Esophagus (tissue), 2 donors: ENCODE results near the gene TMEM202. TPM values are rescaled to one million over a fixed set of nuclear protein-coding genes. Genes with fewer than 3 reads are reported as not detected.

Experiments used
- H3K27ac ChIP-seq, 2 donors: one replicate each; pipeline ENCODE4 v1.5.1; 2013; ENCODE audit warnings: low read depth in 2 of 2, mild to moderate bottlenecking in 2 of 2, inconsistent platforms in 1 of 2, low read length in 1 of 2, moderate library complexity in 1 of 2
- H3K27me3 ChIP-seq, 2 donors: one replicate each; pipeline ENCODE4 v1.6.1; 2013; ENCODE audit warnings: low read length in 2 of 2, control low read depth in 1 of 2, mild to moderate bottlenecking in 1 of 2; ENCODE audit not compliant: insufficient read depth in 2 of 2, control insufficient read depth in 1 of 2
- H3K36me3 ChIP-seq, 2 donors: one replicate each; pipeline ENCODE4 v1.6.1; 2013; ENCODE audit warnings: low read length in 1 of 2; ENCODE audit not compliant: control insufficient read depth in 2 of 2, insufficient read depth in 2 of 2
- H3K4me1 ChIP-seq, 2 donors: one replicate each; pipeline ENCODE4 v1.6.1; 2013; ENCODE audit warnings: low read length in 1 of 2; ENCODE audit not compliant: control insufficient read depth in 2 of 2, insufficient read depth in 2 of 2
- H3K4me3 ChIP-seq, 2 donors: one replicate each; pipeline ENCODE4 v1.5.1; 2013; ENCODE audit warnings: low read length in 2 of 2, mild to moderate bottlenecking in 2 of 2, low read depth in 1 of 2, moderate library complexity in 1 of 2
- H3K9me3 ChIP-seq, 2 donors: one replicate each; pipeline ENCODE4 v1.6.1; 2013; ENCODE audit warnings: mild to moderate bottlenecking in 2 of 2, low read depth in 1 of 2, low read length in 1 of 2, moderate library complexity in 1 of 2; ENCODE audit not compliant: control insufficient read depth in 2 of 2, insufficient read depth in 1 of 2
- WGBS, 2 donors: extraction: QIAGEN DNeasy Blood & Tissue Kit; methylation state at CpG; one replicate each; pipeline ENCODE4 v1.1.7; 2013; 5-methylcytosine and 5-hydroxymethylcytosine counted together
- polyA plus RNA-seq, 2 donors: library from polyadenylated mRNA; stranded (reverse); fragments of 200-250 nt; gene quantifications; one replicate each; pipeline ENCODE4 v1.2.3, GENCODE V29; 2013
- donor health status: healthy with polysubstance abuse.
- donor health status: Bipolar disorder and iron deficiency.

Gene TMEM202
- polyA plus RNA-seq = not detected

GRCh38 chr15:72397796-72398588 is at the start of gene TMEM202:
TMEM202 (plus strand) TSS chr15:72398305; CDS start chr15:72398327, 22 bp downstream.
- Histone ChIP-seq H3K9me3 (no peaks in the 10 kb centered on the region), H3K27ac (no peak within 1 kb of the TSS), H3K4me3 (no peak within 1 kb of the TSS), H3K27me3 (no peaks in the 10 kb centered on the region), H3K36me3 (no peaks in the 10 kb centered on the region), H3K4me1 (no peaks in the 10 kb centered on the region)
- 69 to 72% methylated on average over 4 of the region's 4 CpGs for WGBS, 2 donors

GRCh38 chr15:72353266-72353665 is 44.8 kb upstream of the TMEM202 start:
- no peak overlapping the region for H3K4me3 ChIP-seq
- no peaks in the 10 kb centered on the region for H3K9me3 ChIP-seq
- H3K27me3 ChIP-seq = no peaks in the 10 kb centered on the region
- 83 to 90% methylated on average over 2 of the region's 2 CpGs for WGBS, 2 donors
- H3K36me3 ChIP-seq = peaks cover 16 to 31% of the 10 kb centered on the region in 2 donors
- H3K4me1 ChIP-seq = peaks cover 0 to 5% of the 10 kb centered on the region in 2 donors
- no peak overlapping the region for H3K27ac ChIP-seq

GRCh38 chr15:72354496-72354895 is 43.6 kb upstream of the TMEM202 start:
- no peaks in the 10 kb centered on the region for H3K9me3 ChIP-seq
- peaks cover 16 to 27% of the 10 kb centered on the region in 2 donors for H3K36me3 ChIP-seq
- 96 to 98% methylated on average over 1 of the region's 1 CpG for WGBS, 2 donors
- no peak overlapping the region for H3K27ac ChIP-seq
- H3K4me1 ChIP-seq = peaks cover 3 to 12% of the 10 kb centered on the region in 2 donors
- no peak overlapping the region for H3K4me3 ChIP-seq
- H3K27me3 ChIP-seq = no peaks in the 10 kb centered on the region

GRCh38 chr15:72358121-72358520 is 40.0 kb upstream of the TMEM202 start:
- peaks cover 10 to 13% of the 10 kb centered on the region in 2 donors for H3K36me3 ChIP-seq
- no peak overlapping the region for H3K4me3 ChIP-seq
- no peaks in the 10 kb centered on the region for H3K9me3 ChIP-seq
- WGBS, 2 donors = 48 to 75% methylated on average over 3 of the region's 3 CpGs
- peak overlapping the region in 1 of 2 donors; percentile 9 for H3K27ac ChIP-seq
- no peaks in the 10 kb centered on the region for H3K27me3 ChIP-seq
- H3K4me1 ChIP-seq = peaks cover 5 to 12% of the 10 kb centered on the region in 2 donors

GRCh38 chr15:72358650-72359171 is 39.4 kb upstream of the TMEM202 start:
- 29 to 54% methylated on average over 7 of the region's 7 CpGs for WGBS, 2 donors
- peak overlapping the region; percentile 32 to 85 for H3K27ac ChIP-seq

GRCh38 chr15:72361176-72361575 is 36.9 kb upstream of the TMEM202 start:
- Histone ChIP-seq H3K36me3 (peaks cover 0 to 1% of the 10 kb centered on the region in 2 donors), H3K4me3 (no peak overlapping the region), H3K4me1 (peaks cover 5 to 12% of the 10 kb centered on the region in 2 donors), H3K9me3 (no peaks in the 10 kb centered on the region), H3K27ac (no peak overlapping the region), H3K27me3 (no peaks in the 10 kb centered on the region)
- WGBS, 2 donors = 92 to 97% methylated on average over 1 of the region's 1 CpG

More at GRCh38 chr15:72358650-72359171, 39.4 kb upstream of the TMEM202 start:
- H3K9me3 ChIP-seq = no peaks in the 10 kb centered on the region
- H3K27me3 ChIP-seq = no peaks in the 10 kb centered on the region
- H3K4me3 ChIP-seq = no peak overlapping the region
- H3K36me3 ChIP-seq = peaks cover 10 to 13% of the 10 kb centered on the region in 2 donors
- peaks cover 5 to 12% of the 10 kb centered on the region in 2 donors for H3K4me1 ChIP-seq

- no peaks in the 10 kb centered on the region for H3K4me1 ChIP-seq
- WGBS, 2 donors = 81 to 87% methylated on average over 1 of the region's 1 CpG
- H3K36me3 ChIP-seq = no peaks in the 10 kb centered on the region
- H3K9me3 ChIP-seq = no peaks in the 10 kb centered on the region
- H3K27ac ChIP-seq = no peak overlapping the region
- H3K27me3 ChIP-seq = no peaks in the 10 kb centered on the region
- no peak overlapping the region for H3K4me3 ChIP-seq
These were observed 32.3 kb upstream of the TMEM202 start for GRCh38 chr15:72365844-72366243.

- no peaks in the 10 kb centered on the region for H3K36me3 ChIP-seq
- WGBS, 2 donors = 75 to 76% methylated on average over 2 of the region's 2 CpGs
- H3K27me3 ChIP-seq = no peaks in the 10 kb centered on the region
- no peaks in the 10 kb centered on the region for H3K9me3 ChIP-seq
- no peak overlapping the region for H3K27ac ChIP-seq
- H3K4me3 ChIP-seq = no peak overlapping the region
- H3K4me1 ChIP-seq = no peaks in the 10 kb centered on the region
These were observed 29.8 kb upstream of the TMEM202 start for GRCh38 chr15:72368325-72368724.

- H3K4me1 ChIP-seq = no peaks in the 10 kb centered on the region
- no peaks in the 10 kb centered on the region for H3K36me3 ChIP-seq
- H3K27ac ChIP-seq = no peak overlapping the region
- H3K9me3 ChIP-seq = no peaks in the 10 kb centered on the region
- 55 to 60% methylated on average over 2 of the region's 2 CpGs for WGBS, 2 donors
- H3K27me3 ChIP-seq = no peaks in the 10 kb centered on the region
- H3K4me3 ChIP-seq = no peak overlapping the region
These were observed 29.2 kb upstream of the TMEM202 start for GRCh38 chr15:72368899-72369298.
